Measurements from ENCODE around the gene SLC22A4. TPM values are rescaled to one million over a fixed set of nuclear protein-coding genes. Genes with fewer than 3 reads are reported as not detected.

SLC22A4 gene
- total RNA-seq, 1 donor from 2014 or later: 0.75 TPM

- no peak for TF ChIP-seq CTCF (conservative IDR thresholded peaks at IDR 0.05; ENCODE audit: low read depth, low read length)
- DNase-seq (ENCODE audit: low read depth): no peak
- H3K4me3 ChIP-seq (ENCODE audit: low read depth, low read length): no peak overlapping the region
These were observed 90.4 kb downstream of the SLC22A4 start for GRCh38 chr5:132384506-132385050.

- TF ChIP-seq CTCF (conservative IDR thresholded peaks at IDR 0.05; ENCODE audit: low read depth, low read length): peak; percentile 71
- H3K4me3 ChIP-seq (ENCODE audit: low read depth, low read length): no peak overlapping the region
- no peak for DNase-seq (ENCODE audit: low read depth)
These were observed 91.3 kb downstream of the SLC22A4 start for GRCh38 chr5:132385326-132386105.

GRCh38 chr5:132386644-132387286 is 92.6 kb downstream of the SLC22A4 start:
- H3K4me3 ChIP-seq (ENCODE audit: low read depth, low read length): no peak overlapping the region
- peak; percentile 80 for TF ChIP-seq CTCF (conservative IDR thresholded peaks at IDR 0.05; ENCODE audit: low read depth, low read length)
- DNase-seq (ENCODE audit: low read depth): no peak

- peak; percentile 99 for DNase-seq (ENCODE audit: low read depth)
- H3K4me3 ChIP-seq (ENCODE audit: low read depth, low read length): no peak overlapping the region
- no peak for TF ChIP-seq CTCF (conservative IDR thresholded peaks at IDR 0.05; ENCODE audit: low read depth, low read length)
These were observed 93.5 kb downstream of the SLC22A4 start for GRCh38 chr5:132387640-132388117.

GRCh38 chr5:132388244-132389050 is 94.3 kb downstream of the SLC22A4 start:
- no peak overlapping the region for H3K4me3 ChIP-seq (ENCODE audit: low read depth, low read length)
- DNase-seq (ENCODE audit: low read depth): no peak
- TF ChIP-seq CTCF (conservative IDR thresholded peaks at IDR 0.05; ENCODE audit: low read depth, low read length): no peak

- TF ChIP-seq CTCF (conservative IDR thresholded peaks at IDR 0.05; ENCODE audit: low read depth, low read length): no peak
- no peak overlapping the region for H3K4me3 ChIP-seq (ENCODE audit: low read depth, low read length)
- no peak for DNase-seq (ENCODE audit: low read depth)
These were observed 94.8 kb downstream of the SLC22A4 start for GRCh38 chr5:132389051-132389331.
